ENCODE results near the gene SLC7A14.

Gene SLC7A14

GRCh38 chr3:170622369-170623159 lies 36.7 kb upstream of the SLC7A14 start:
- ATAC-seq, result peak; percentile 97
- TF ChIP-seq ARNTL (CRISPR knock-in tag; IDR thresholded peaks at IDR 0.05; ENCODE audit: borderline replicate concordance, low read depth) (no peak), ZNF70 (CRISPR knock-in tag; IDR thresholded peaks at IDR 0.05) (no peak), ZFP30 (CRISPR knock-in tag; IDR thresholded peaks at IDR 0.05) (no peak), CSDC2 (CRISPR knock-in tag; IDR thresholded peaks at IDR 0.05) (no peak), OSR1 (CRISPR knock-in tag; IDR thresholded peaks at IDR 0.05) (no peak), CREB5 (CRISPR knock-in tag; IDR thresholded peaks at IDR 0.05; ENCODE audit: low read depth) (no peak), GLIS3 (CRISPR knock-in tag; IDR thresholded peaks at IDR 0.05) (0 out of 2 replicates have a peak, but pooled peaks have one; percentile 9), CSRNP3 (CRISPR knock-in tag; IDR thresholded peaks at IDR 0.05) (no peak), ISL1 (CRISPR knock-in tag; IDR thresholded peaks at IDR 0.05) (no peak), ESRRG (CRISPR knock-in tag; IDR thresholded peaks at IDR 0.05) (no peak), POU6F1 (CRISPR knock-in tag; IDR thresholded peaks at IDR 0.05; ENCODE audit: borderline replicate concordance, low read depth) (no peak), RARB (CRISPR knock-in tag; IDR thresholded peaks at IDR 0.05) (no peak), TOX (CRISPR knock-in tag; IDR thresholded peaks at IDR 0.05; ENCODE audit: borderline replicate concordance) (no peak), PATZ1 (CRISPR knock-in tag; IDR thresholded peaks at IDR 0.05; ENCODE audit: borderline replicate concordance) (no peak), ZNF565 (CRISPR knock-in tag; conservative IDR thresholded peaks at IDR 0.05; ENCODE audit: low read depth) (no peak), BACH2 (CRISPR knock-in tag; IDR thresholded peaks at IDR 0.05; ENCODE audit: borderline replicate concordance) (no peak), PPARA (CRISPR knock-in tag; IDR thresholded peaks at IDR 0.05; ENCODE audit: borderline replicate concordance) (no peak), ZC3H10 (CRISPR knock-in tag; IDR thresholded peaks at IDR 0.05) (no peak), SNAI2 (CRISPR knock-in tag; IDR thresholded peaks at IDR 0.05) (no peak), ZFP3 (CRISPR knock-in tag; IDR thresholded peaks at IDR 0.05) (0 out of 2 replicates have a peak, but pooled peaks have one; percentile 15), TCF4 (CRISPR knock-in tag; IDR thresholded peaks at IDR 0.05; ENCODE audit: borderline replicate concordance) (peak; percentile 98), ZNF8 (CRISPR knock-in tag; IDR thresholded peaks at IDR 0.05) (no peak), TSHZ2 (CRISPR knock-in tag; IDR thresholded peaks at IDR 0.05) (peak; percentile 64)

- TF ChIP-seq ZNF565 (CRISPR knock-in tag; conservative IDR thresholded peaks at IDR 0.05; ENCODE audit: low read depth) (no peak), GLIS3 (CRISPR knock-in tag; IDR thresholded peaks at IDR 0.05) (no peak), ZNF70 (CRISPR knock-in tag; IDR thresholded peaks at IDR 0.05) (no peak), PPARA (CRISPR knock-in tag; IDR thresholded peaks at IDR 0.05; ENCODE audit: borderline replicate concordance) (no peak), POU6F1 (CRISPR knock-in tag; IDR thresholded peaks at IDR 0.05; ENCODE audit: borderline replicate concordance, low read depth) (no peak), ISL1 (CRISPR knock-in tag; IDR thresholded peaks at IDR 0.05) (no peak), SNAI2 (CRISPR knock-in tag; IDR thresholded peaks at IDR 0.05) (no peak), TSHZ2 (CRISPR knock-in tag; IDR thresholded peaks at IDR 0.05) (no peak), ZFP30 (CRISPR knock-in tag; IDR thresholded peaks at IDR 0.05) (no peak), ESRRG (CRISPR knock-in tag; IDR thresholded peaks at IDR 0.05) (no peak), ZFP3 (CRISPR knock-in tag; IDR thresholded peaks at IDR 0.05) (no peak), TOX (CRISPR knock-in tag; IDR thresholded peaks at IDR 0.05; ENCODE audit: borderline replicate concordance) (no peak), RARB (CRISPR knock-in tag; IDR thresholded peaks at IDR 0.05) (no peak), TCF4 (CRISPR knock-in tag; IDR thresholded peaks at IDR 0.05; ENCODE audit: borderline replicate concordance) (no peak)
- ATAC-seq, result no peak
Observed at GRCh38 chr3:170621256-170621655, 35.4 kb upstream of the SLC7A14 start.

Measured in SK-N-SH treated with all-trans-retinoic acid at 6 μM for 48 hours (cell line).